BJ (cell line): ENCODE measurements around the gene OLFM2. TPM values are rescaled to one million over a fixed set of nuclear protein-coding genes. Genes with fewer than 3 reads are reported as not detected.
A peak's percentile ranks its signal among the peaks of the same experiment; 100 is the strongest.

Experiments used
- CTCF ChIA-PET: fragments of 350-600 bp; formaldehyde crosslinking; extraction: SDS; loops from one replicate; lab custom pipeline; 2021; ENCODE audit warnings: antibody characterized with exemption, inconsistent platforms; lab: Yijun Ruan, JAX
- POLR2A ChIA-PET: fragments of 300-600 bp; sonication (Branson Sonifier 250); formaldehyde crosslinking; extraction: SDS; loops from one replicate; lab custom pipeline; 2021; ENCODE audit warnings: antibody characterized with exemption; lab: Charles Lee
- DNase-seq: peaks from one replicate; pipeline ENCODE4 v3.0.0-alpha.2; 2011; ENCODE audit warnings: low read depth
- H3K27me3 ChIP-seq: 2 replicates; pipeline ENCODE4 v1.6.0; 2011; ENCODE audit warnings: low read length; ENCODE audit not compliant: control insufficient read depth, insufficient read depth
- H3K36me3 ChIP-seq: 2 replicates; pipeline ENCODE4 v1.5.1; 2011; ENCODE audit warnings: low read length; ENCODE audit not compliant: control insufficient read depth, insufficient read depth
- H3K4me3 ChIP-seq: 2 replicates; pipeline ENCODE4 v1.5.1; 2011; ENCODE audit warnings: low read depth, mild to moderate bottlenecking, control low read depth, low read length
- polyA plus RNA-seq: library from polyadenylated mRNA; depleted of rRNA; stranded (reverse); fragments of >200 nt; gene quantifications from 2 replicates; pipeline ENCODE4 v1.2.3, GENCODE V29; 2011
- TF ChIP-seq, protein P1 (sequence below): IDR thresholded peaks from 2 replicates; pipeline ENCODE4 v1.5.1; 2011; ENCODE audit warnings: low read depth, mild to moderate bottlenecking, control low read depth, inconsistent platforms, low read length, moderate library complexity; ENCODE audit not compliant: insufficient read depth

Gene OLFM2
- polyA plus RNA-seq, 1 experiment, result 88.3 TPM

DNA sequence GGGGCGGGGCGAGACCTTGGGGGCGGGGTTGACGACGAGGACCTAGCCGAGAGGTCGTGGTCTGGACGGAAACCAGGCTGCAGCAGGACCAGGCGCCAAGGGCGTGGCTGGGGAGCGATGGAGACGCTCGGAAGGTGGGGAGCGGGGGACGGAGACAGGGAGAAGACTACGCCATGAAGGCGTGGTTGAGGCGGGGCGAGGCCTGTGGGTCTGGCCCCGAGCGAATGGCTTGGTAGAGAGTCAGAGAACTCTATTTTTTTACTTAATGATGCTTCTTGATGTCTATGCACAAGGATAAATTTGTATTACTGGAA is 116.8 kb downstream of the OLFM2 start:
- Histone ChIP-seq H3K4me3 (peak overlapping the region; percentile 28), H3K27me3 (no peaks in the 10 kb centered on the region), H3K36me3 (no peaks in the 10 kb centered on the region)
- TF ChIP-seq, protein P1, sequence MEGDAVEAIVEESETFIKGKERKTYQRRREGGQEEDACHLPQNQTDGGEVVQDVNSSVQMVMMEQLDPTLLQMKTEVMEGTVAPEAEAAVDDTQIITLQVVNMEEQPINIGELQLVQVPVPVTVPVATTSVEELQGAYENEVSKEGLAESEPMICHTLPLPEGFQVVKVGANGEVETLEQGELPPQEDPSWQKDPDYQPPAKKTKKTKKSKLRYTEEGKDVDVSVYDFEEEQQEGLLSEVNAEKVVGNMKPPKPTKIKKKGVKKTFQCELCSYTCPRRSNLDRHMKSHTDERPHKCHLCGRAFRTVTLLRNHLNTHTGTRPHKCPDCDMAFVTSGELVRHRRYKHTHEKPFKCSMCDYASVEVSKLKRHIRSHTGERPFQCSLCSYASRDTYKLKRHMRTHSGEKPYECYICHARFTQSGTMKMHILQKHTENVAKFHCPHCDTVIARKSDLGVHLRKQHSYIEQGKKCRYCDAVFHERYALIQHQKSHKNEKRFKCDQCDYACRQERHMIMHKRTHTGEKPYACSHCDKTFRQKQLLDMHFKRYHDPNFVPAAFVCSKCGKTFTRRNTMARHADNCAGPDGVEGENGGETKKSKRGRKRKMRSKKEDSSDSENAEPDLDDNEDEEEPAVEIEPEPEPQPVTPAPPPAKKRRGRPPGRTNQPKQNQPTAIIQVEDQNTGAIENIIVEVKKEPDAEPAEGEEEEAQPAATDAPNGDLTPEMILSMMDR, result no peak
- POLR2A ChIA-PET, result interaction anchor here (0.5 kb wide), 1 partner anchor 514 kb away, joined by 4 read pairs; no protein-coding TSS in a partner anchor
- DNase-seq, result no peak
- CTCF ChIA-PET, result interaction anchor here (0.7 to 1.2 kb wide), 2 partner anchors 22 to 24 kb away, joined by 4 read pairs; no protein-coding TSS in a partner anchor

DNA sequence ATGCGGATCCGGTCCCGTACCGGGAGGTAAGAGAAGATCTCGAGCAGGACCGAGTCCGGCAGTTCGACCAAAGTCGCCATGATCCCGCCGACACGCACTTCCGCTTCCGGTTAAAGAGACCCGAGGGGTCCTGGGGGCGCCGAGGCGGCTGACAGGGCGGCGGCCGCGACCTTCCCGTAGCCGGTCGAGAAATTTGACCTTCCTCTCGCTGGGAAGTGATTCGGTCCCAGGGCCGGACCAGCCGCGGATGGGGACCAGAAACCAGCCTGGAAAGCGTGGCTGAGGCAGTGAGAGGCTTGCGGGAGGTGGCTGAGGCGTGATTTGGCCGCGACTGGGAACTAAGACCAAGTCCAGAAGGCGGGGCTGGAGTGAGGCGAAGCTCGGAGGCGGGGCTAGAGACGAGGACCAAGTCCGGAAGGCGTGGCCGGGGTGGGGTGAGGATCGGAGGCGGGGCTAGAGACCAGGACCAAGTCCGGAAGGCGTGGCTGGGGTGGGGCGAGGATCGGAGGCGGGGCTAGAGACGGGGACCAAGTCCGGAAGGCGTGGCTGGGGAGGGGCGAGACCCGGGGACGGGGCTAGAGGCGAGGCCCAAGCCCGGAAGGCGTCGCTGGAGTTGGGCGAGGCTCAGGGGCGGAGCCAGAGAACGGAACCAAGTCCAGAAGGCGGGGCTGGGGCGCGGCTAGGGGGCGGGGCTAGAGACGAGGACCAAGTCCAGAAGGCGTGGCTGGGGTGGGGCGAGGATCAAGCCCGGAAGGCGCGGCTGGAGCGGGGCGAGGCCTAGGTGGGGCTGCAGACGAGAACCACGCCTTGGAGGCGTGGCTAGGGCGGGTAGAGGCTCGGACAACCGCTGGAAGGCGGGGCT is 117.3 kb downstream of the OLFM2 start, which contains the start of gene FBXL12:
Gene FBXL12 (minus strand): TSS at position 346 of the 862 bp plus-strand sequence. CDS start 266 bp downstream, at position 80.
- peak; percentile 94 for DNase-seq
- ChIA-PET POLR2A (interaction anchor here (0.5 kb wide), 1 partner anchor 515 kb away, joined by 4 read pairs; no protein-coding TSS in a partner anchor), CTCF (interaction anchor here (0.7 to 1.2 kb wide), 2 partner anchors 22 to 23 kb away, joined by 4 read pairs; no protein-coding TSS in a partner anchor)
- TF ChIP-seq, protein P1, result no peak
- no peaks in the 10 kb centered on the region for H3K27me3 ChIP-seq
- H3K36me3 ChIP-seq, result no peaks in the 10 kb centered on the region
- peak within 1 kb of the TSS; percentile 96 for H3K4me3 ChIP-seq

DNA sequence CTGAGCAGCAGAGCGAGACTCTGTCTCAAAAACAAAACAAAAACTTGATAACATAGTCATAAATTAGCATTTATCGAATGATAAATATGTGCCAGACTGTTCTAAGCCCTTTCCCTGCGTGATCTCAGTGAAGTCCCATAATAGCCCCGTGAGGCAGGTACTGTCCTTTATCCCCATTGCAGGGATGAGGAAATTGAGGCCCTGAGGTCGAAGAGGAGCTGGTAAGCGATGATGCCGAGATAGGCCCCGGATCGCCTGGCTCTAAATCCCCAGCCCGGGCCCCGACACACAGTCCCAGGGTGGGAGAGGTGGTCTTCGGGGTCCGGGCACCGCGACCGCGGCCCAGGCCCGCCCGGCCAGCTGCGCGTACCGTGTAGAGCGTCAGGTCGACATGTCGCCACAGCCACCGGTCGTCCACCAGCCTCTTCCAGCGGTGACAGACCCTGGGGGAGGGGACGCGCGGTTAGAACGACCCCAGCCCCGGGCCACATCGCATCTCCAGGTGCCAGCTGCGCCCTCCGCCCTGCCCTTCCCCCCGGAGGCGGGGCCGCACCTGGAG is 118.1 kb downstream of the OLFM2 start:
- TF ChIP-seq, protein P1, result no peak
- Histone ChIP-seq H3K36me3 (no peaks in the 10 kb centered on the region), H3K27me3 (no peaks in the 10 kb centered on the region), H3K4me3 (peak overlapping the region; percentile 96)
- ChIA-PET CTCF (interaction anchor here (1.2 kb wide), 1 partner anchor 22 kb away, joined by 4 read pairs; no protein-coding TSS in a partner anchor), POLR2A (no interaction called here)
- no peak for DNase-seq

DNA sequence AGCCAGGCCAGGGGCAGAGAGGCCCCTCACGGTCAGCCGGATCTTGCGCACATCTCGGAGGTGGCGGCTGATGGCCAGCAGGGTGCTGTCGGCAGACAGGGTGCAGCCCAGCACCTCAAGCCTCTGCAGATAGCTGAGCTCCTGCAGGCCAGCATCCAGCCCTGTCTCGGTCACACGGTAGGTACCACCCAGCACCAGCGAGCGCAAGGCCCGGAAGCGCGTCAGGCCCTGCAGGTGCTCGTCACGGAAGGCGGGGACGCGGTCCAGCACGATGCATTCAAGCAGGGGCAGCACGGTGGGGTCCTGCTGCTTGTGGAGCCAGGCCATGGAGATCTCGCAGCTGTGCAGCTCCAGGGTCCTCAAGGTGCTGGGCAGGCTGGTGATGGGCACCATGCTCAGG is 125.2 kb downstream of the OLFM2 start:
- no peaks in the 10 kb centered on the region for H3K27me3 ChIP-seq
- no peak for DNase-seq
- no peak overlapping the region for H3K4me3 ChIP-seq
- ChIA-PET POLR2A (no interaction called here), CTCF (no interaction called here)
- TF ChIP-seq, protein P1, result no peak
- peaks cover 24% of the 10 kb centered on the region for H3K36me3 ChIP-seq
